DOHH2 (cell line): ENCODE data around the gene RSPO4.

ENCODE experiments used
- CTCF ChIP-seq: fragments of 200-600 bp; sonication (generic); IDR thresholded peaks from one replicate; pipeline ENCODE4 v1.5.1; 2014; ENCODE audit warnings: antibody characterized with exemption, mild to moderate bottlenecking, low read depth, low read length; ENCODE audit not compliant: poor library complexity, severe bottlenecking
- EZH2phosphoT487 ChIP-seq: fragments of 200-600 bp; sonication (generic); IDR thresholded peaks from 2 replicates; pipeline ENCODE4 v1.6.1; 2017; ENCODE audit warnings: borderline replicate concordance, mild to moderate bottlenecking, antibody characterized with exemption, low read length, moderate library complexity, mixed read lengths

- no peak for TF ChIP-seq CTCF
- no peak for TF ChIP-seq EZH2phosphoT487
Observed at GRCh38 chr20:955111-955510, 47.0 kb downstream of the RSPO4 start.
